ENCODE measurements around the gene SELENOO.

Gene SELENOO

GRCh38 chr22:50236731-50237409 is 36.1 kb downstream of the SELENOO start:
- no peak for DNase-seq (ENCODE audit: low read depth in 2 of 2)

DNA sequence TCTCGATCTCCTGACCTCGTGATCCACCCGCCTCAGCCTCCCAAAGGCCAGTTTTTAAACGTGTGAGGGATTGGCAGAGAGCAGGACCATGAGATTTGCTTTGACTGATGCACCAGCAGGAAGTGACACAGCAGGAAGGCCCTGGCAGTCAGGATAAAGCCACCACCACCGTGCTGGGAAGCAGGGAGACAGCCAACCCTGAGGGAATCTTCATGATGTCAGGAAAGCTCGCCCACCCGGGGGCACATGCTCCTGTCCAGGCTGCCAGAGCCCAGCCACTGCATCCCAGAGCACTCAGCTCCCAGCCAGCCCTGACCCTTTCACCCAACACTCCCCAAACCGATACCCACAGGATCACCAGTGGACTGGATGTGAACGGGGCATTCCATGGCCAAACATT is 37.9 kb downstream of the SELENOO start:
- no peak for DNase-seq (ENCODE audit: low read depth in 2 of 2)

DNA sequence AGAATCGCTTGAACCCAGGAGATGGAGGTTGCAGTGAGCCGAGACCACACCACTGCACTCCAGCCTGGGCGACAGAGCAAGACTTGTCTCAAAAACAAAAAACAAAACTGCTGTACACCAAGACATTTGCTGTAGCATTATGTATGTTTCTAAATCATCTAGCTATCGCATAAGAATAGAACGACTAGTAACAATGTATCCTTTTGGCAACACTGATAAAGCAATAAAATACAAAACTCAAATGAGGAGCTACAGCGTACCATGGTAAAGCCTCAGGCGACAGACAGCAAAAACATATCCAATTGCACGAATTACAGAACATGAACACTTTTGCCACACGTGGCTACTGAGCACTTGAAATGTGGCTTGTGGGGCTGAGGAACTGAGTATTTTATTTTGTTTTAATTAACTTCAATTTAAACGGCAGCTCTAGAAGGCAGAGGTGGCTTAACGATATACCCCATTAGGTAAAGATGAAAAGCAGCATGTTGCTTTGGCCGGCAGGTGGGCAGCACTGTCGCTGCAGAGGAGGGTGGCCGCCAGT is 41.7 kb downstream of the SELENOO start:
- DNase-seq (ENCODE audit: low read depth in 2 of 2), result no peak

- no peak for DNase-seq (ENCODE audit: low read depth in 2 of 2)
Measured at GRCh38 chr22:50243685-50244419, 43.0 kb downstream of the SELENOO start.

- peak; percentile 82 to 93 for DNase-seq (ENCODE audit: low read depth in 2 of 2)
Measured at GRCh38 chr22:50244420-50245213, 43.8 kb downstream of the SELENOO start, which contains the start of gene TUBGCP6. Gene TUBGCP6, minus strand, starts transcription at chr22:50245023. Its CDS starts 564 bp downstream, at chr22:50244459.

- no peak for DNase-seq (ENCODE audit: low read depth in 2 of 2)
Measured at GRCh38 chr22:50245214-50246072, 44.6 kb downstream of the SELENOO start.

- no peak for DNase-seq (ENCODE audit: low read depth in 2 of 2)
Measured at GRCh38 chr22:50246242-50247175, 45.7 kb downstream of the SELENOO start.

DNA sequence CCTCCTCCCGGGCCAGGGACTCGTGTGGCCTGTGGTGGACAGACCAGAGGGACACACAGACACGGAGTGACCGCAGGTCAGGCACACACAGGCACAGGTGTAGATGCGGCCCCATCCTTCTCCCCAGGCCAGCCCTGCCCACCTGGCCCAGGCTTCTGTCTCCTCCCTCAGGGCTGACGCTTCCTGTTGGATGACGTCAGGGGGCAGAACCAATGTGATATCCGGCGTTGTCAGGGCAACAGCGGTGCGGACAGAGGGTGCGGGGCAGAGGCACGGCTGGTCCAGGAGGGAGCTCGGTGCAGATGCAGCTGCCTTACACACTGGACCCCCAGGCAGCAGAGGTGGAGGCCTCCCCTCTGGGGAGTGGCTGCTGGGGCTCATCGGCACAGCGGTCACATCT is 46.9 kb downstream of the SELENOO start:
- DNase-seq (ENCODE audit: low read depth in 2 of 2), result no peak

DNA sequence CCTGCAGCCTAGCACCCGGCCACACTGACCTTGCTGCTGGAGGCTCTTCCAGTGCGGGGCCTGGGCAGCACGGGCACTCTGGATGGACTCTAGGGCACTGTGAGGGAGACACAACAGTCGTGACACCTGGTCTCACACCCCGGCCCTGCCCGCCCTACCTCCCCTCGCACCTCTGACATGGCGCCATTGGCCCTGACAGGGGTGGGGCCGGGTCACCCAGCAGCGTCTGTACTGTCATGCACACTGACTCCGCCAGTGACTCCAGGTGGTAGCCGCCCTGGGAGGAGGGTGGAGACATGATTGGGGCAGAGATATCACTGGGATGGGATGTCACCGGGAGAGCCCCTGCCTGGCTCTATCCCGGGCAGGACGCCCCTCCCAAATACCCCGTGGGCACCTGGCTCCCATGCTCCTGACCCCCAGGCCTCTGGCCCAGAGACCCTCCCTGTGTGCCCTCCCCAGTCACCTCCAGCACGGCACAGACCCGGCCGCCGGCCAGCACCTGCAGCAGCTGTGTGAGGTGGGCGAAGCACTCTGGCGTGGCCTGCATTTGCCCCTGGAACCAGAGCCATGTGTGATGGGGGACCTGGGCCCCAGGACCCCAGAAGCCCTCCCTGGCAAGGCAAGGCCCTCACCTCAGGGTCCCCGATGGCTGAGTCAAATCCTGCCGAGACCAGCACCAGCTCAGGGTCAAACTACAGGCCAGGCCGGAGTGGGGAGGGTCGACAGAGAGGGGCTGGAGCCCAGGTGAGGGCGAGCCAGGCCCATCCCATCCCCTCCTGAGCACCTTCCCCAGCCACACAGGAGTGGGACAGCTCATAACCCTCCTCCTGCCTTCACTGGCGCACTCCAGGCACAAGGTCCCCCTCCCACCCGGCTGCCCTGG is 47.6 kb downstream of the SELENOO start:
- no peak for DNase-seq (ENCODE audit: low read depth in 2 of 2)

- no peak for DNase-seq (ENCODE audit: low read depth in 2 of 2)
Measured at GRCh38 chr22:50249341-50250248, 48.8 kb downstream of the SELENOO start.

DNA sequence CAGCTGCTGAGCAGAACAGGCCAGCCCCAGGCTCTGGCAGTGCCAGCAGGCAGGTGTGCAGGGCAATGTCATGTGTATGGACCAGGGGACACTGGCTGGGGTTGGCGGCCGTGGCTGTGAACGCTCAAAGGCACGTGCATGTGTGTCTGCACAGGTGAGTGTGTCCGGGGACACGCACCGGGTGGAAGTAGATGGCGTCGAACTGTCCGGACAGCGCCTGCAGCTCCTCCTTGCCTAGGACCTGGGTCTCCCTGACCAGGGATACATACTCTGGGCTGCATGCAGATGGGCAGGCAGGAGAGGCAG is 49.4 kb downstream of the SELENOO start:
- DNase-seq (ENCODE audit: low read depth in 2 of 2), result no peak

DNA sequence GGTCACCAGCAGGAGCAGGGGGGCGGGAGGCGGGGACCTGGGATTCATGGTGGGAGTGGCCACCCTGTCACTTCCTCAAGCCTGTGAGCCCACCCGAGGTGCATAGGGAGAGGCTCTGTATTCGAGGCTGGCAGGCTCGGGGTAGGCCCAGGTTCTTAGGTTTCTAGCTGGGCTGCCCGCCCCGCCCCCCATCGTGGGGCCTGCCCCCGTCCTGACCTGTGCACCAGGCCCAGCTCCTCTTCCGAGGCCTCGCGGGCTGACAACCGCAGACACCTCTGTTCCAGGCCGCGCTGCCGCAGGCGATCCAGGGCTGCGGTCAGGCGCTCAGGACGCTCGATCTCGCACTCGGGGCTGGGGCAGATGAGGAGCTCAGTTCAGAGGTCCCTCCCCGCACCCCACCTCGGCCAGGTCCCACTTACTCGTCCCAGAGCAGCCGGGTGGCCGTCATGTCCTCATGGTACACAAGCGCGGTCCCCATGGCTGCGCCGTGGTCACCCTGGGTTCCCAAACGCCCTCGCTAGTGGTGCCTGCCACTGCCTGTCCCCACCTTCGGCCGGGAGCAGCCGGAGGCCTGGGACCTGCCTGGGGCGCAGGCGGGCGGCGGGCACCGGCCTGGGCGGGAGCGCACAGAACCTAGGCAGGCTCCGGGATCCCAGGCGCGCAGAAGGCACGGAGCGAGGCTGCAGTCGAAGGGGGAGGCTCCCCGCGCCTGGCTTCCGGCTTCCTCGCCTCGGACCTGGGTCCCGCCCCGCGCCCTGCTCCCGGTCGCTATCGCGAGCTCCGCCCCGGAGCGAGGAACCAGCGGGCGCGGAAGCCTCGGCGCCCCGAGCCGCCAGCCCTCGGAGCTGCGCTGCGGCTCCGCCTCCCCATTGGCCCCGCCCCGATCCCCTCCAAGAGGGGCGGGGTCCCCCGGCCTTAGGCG is 50.0 kb downstream of the SELENOO start, which contains the start of gene HDAC10:
Gene HDAC10, minus strand, starts transcription at position 711 of the 922 bp plus-strand sequence. Its CDS starts 233 bp downstream, at position 478.
- peak; percentile 74 to 84 for DNase-seq (ENCODE audit: low read depth in 2 of 2)

DNA sequence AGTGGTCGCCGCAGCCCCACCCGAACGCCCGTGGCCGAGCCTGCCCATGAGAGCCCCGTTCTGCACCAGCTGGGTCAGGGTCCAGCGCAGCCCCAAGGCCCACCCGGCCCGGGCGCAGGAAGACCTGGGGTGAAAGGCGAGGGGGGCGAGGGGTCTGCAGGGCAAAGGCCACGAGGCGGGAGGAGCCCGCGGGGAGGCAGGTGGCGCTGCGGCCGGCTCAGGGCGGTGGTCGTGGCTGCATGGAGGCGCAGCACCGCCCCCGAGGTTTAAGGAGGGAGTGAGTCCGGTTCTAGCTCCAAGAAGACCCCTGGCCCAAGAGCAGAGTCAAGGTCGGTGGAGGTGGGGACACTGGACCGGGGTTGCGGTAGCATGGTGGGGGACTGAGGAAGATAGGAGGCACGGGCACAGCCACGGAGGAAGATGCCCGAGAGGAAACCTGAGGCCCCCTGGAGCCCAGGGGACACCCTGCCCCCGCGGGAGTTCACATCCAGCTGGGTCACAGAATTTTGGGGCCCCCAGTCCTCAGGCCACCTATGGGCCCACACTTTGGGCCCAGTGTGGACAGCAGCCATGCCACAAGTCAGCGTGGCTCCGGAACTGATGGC is 50.8 kb downstream of the SELENOO start:
- DNase-seq (ENCODE audit: low read depth in 2 of 2), result no peak

- DNase-seq (ENCODE audit: low read depth in 2 of 2), result peak in 1 of 2 donors; percentile 59
Measured at GRCh38 chr22:50252082-50253045, 51.6 kb downstream of the SELENOO start.
